HCT116 (cell line): ENCODE data around the gene AMER1.

ENCODE experiments used
- ELF1 ChIP-seq: IDR thresholded peaks from 2 replicates; pipeline ENCODE4 v1.6.1; 2012; ENCODE audit warnings: low read depth, borderline replicate concordance
- RAD21 ChIP-seq: IDR thresholded peaks from 2 replicates; pipeline ENCODE4 v1.6.1; 2012; ENCODE audit warnings: low read depth, mild to moderate bottlenecking
- TF ChIP-seq, protein P1 (sequence below), 3 experiments: fragments of 200-600 bp in 1 of 3; sonication (generic) in 1 of 3; IDR thresholded peaks in 2 of 3; conservative IDR thresholded peaks in 1 of 3; 2 replicates each; pipeline ENCODE4 v1.5.1; 2012 to 2017; ENCODE audit warnings: low read depth in 2 of 3, low read length in 2 of 3, antibody characterized with exemption in 1 of 3, borderline replicate concordance in 1 of 3, control low read depth in 1 of 3, mild to moderate bottlenecking in 1 of 3, mixed read lengths in 1 of 3, mixed run types in 1 of 3, moderate library complexity in 1 of 3; ENCODE audit not compliant: insufficient read depth in 1 of 3
- TF ChIP-seq, protein P2 (sequence below): IDR thresholded peaks from 2 replicates; pipeline ENCODE4 v1.6.1; 2012; ENCODE audit warnings: low read depth
- TF ChIP-seq, protein P3 (sequence below): IDR thresholded peaks from 2 replicates; pipeline ENCODE4 v1.6.1; 2012

DNA sequence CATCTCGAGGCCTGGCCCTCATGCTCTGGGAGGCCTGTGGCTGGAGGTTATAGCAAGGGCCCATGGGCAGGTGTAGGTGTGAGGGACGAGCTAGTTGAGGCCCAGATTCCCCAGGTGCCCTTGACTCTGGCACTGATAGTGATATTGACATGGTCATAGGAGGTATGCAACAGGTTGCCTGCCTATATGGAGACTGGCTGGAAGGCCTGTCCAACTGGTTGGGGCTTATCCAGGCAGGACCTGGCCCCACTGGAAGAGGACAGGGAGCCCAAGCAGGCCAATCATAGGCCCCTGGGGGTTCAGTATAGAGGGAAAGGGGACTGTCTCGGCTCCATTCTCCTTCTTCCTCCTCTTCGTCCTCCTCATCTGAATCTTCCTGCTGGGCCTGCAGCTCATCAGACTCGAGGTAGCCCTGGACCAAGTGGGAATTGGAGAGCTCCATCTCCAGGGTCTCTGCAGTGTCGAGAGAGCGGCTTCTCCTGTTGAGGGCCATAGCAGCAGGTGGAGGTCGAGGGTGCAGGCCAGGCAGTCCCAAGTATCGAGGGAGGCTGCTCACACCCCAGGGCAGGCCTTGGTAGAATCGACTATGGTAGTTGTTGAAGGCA, 15.3 kb downstream of the AMER1 start:
- TF ChIP-seq, protein P1, sequence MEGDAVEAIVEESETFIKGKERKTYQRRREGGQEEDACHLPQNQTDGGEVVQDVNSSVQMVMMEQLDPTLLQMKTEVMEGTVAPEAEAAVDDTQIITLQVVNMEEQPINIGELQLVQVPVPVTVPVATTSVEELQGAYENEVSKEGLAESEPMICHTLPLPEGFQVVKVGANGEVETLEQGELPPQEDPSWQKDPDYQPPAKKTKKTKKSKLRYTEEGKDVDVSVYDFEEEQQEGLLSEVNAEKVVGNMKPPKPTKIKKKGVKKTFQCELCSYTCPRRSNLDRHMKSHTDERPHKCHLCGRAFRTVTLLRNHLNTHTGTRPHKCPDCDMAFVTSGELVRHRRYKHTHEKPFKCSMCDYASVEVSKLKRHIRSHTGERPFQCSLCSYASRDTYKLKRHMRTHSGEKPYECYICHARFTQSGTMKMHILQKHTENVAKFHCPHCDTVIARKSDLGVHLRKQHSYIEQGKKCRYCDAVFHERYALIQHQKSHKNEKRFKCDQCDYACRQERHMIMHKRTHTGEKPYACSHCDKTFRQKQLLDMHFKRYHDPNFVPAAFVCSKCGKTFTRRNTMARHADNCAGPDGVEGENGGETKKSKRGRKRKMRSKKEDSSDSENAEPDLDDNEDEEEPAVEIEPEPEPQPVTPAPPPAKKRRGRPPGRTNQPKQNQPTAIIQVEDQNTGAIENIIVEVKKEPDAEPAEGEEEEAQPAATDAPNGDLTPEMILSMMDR (IDR thresholded peaks at IDR 0.05 in 2 of 3, conservative IDR thresholded peaks at IDR 0.05 in 1 of 3; ENCODE audit: borderline replicate concordance in 1 of 3, insufficient read depth in 1 of 3, low read depth in 2 of 3, low read length in 2 of 3) = no peak
- TF ChIP-seq, protein P2, sequence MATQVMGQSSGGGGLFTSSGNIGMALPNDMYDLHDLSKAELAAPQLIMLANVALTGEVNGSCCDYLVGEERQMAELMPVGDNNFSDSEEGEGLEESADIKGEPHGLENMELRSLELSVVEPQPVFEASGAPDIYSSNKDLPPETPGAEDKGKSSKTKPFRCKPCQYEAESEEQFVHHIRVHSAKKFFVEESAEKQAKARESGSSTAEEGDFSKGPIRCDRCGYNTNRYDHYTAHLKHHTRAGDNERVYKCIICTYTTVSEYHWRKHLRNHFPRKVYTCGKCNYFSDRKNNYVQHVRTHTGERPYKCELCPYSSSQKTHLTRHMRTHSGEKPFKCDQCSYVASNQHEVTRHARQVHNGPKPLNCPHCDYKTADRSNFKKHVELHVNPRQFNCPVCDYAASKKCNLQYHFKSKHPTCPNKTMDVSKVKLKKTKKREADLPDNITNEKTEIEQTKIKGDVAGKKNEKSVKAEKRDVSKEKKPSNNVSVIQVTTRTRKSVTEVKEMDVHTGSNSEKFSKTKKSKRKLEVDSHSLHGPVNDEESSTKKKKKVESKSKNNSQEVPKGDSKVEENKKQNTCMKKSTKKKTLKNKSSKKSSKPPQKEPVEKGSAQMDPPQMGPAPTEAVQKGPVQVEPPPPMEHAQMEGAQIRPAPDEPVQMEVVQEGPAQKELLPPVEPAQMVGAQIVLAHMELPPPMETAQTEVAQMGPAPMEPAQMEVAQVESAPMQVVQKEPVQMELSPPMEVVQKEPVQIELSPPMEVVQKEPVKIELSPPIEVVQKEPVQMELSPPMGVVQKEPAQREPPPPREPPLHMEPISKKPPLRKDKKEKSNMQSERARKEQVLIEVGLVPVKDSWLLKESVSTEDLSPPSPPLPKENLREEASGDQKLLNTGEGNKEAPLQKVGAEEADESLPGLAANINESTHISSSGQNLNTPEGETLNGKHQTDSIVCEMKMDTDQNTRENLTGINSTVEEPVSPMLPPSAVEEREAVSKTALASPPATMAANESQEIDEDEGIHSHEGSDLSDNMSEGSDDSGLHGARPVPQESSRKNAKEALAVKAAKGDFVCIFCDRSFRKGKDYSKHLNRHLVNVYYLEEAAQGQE = no peak
- TF ChIP-seq, protein P3, sequence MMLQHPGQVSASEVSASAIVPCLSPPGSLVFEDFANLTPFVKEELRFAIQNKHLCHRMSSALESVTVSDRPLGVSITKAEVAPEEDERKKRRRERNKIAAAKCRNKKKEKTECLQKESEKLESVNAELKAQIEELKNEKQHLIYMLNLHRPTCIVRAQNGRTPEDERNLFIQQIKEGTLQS = no peak
- no peak for TF ChIP-seq ELF1
- TF ChIP-seq RAD21 = no peak
